Measurements from ENCODE around the gene SH3TC2.

The SH3TC2 gene

DNA sequence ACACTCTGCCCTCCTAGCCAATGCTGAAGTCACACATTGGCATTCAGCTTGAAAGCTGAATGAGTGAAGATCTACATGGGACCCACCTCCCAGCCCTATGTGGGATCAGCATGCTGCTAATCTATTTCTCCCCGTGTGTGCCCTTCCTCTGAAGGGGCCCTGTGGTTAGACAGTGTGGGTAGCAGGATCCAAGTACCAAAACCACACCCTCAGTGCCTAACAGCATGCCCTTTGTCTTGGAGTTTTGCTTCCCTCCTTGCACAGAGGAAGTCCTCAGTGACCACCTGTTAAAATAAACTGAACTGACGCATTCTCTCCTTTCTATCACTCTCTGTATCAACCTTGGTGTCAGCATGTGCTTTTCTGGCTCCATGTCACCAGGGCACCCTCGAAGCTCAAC is 25.0 kb downstream of the SH3TC2 start:
- in situ Hi-C loops (cut with MboI; ENCODE audit: low pct_unique_long_range_greater_than_20kb, low sequenced_read_pairs, unreplicated experiment), result no loop called here

DNA sequence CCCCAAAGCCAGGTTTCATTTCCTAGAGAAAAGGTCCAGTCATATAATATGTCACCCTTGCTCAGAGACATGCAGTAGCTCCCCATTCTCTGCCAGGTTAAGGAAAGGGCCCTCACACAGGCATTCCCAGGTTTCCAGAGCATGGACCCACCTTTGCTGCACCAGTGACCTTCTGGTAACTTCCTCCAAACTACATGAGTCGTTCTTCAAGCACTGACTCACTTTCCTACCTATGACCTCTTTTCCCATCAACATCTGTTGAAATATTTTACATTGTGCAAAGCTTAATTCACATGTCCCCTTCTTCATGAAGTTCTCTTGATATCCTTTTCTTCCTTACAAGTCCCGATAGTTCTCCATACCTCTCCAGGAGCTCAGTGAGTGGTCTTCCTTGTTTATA is 25.9 kb downstream of the SH3TC2 start:
- no peak for DNase-seq (ENCODE audit: low spot score)
- in situ Hi-C loops (cut with MboI; ENCODE audit: low pct_unique_long_range_greater_than_20kb, low sequenced_read_pairs, unreplicated experiment), result no loop called here
- TF ChIP-seq, protein P1, sequence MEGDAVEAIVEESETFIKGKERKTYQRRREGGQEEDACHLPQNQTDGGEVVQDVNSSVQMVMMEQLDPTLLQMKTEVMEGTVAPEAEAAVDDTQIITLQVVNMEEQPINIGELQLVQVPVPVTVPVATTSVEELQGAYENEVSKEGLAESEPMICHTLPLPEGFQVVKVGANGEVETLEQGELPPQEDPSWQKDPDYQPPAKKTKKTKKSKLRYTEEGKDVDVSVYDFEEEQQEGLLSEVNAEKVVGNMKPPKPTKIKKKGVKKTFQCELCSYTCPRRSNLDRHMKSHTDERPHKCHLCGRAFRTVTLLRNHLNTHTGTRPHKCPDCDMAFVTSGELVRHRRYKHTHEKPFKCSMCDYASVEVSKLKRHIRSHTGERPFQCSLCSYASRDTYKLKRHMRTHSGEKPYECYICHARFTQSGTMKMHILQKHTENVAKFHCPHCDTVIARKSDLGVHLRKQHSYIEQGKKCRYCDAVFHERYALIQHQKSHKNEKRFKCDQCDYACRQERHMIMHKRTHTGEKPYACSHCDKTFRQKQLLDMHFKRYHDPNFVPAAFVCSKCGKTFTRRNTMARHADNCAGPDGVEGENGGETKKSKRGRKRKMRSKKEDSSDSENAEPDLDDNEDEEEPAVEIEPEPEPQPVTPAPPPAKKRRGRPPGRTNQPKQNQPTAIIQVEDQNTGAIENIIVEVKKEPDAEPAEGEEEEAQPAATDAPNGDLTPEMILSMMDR (IDR thresholded peaks at IDR 0.05; ENCODE audit: extremely low read depth, insufficient read depth, missing control alignments), result no peak

More for the DNA sequence above, 25.0 kb downstream of the SH3TC2 start:
- TF ChIP-seq, protein P1 (IDR thresholded peaks at IDR 0.05; ENCODE audit: extremely low read depth, insufficient read depth, missing control alignments), result no peak
- DNase-seq (ENCODE audit: low spot score), result no peak

DNA sequence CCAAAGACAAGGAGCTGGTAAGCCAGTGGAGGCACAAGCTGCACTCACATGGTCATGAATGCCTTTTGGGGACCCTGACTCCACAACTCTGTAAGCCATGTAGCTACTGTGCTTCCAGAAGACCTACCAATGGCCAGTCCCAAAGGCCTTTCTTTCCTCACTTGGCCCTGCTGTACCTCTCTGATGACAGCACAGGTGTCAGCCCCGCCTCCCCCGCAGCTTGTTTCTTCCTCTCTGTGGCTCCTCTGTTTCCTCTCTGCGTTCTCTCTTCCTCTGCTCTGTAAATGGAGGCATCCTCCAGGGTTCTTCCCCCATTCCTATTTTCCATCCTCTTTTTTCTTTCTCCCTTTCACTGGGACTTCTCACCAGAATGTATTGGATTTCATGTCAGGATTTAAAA is 26.7 kb downstream of the SH3TC2 start:
- in situ Hi-C loops (cut with MboI; ENCODE audit: low pct_unique_long_range_greater_than_20kb, low sequenced_read_pairs, unreplicated experiment), result no loop called here
- DNase-seq (ENCODE audit: low spot score), result no peak
- TF ChIP-seq, protein P1 (IDR thresholded peaks at IDR 0.05; ENCODE audit: extremely low read depth, insufficient read depth, missing control alignments), result no peak

DNA sequence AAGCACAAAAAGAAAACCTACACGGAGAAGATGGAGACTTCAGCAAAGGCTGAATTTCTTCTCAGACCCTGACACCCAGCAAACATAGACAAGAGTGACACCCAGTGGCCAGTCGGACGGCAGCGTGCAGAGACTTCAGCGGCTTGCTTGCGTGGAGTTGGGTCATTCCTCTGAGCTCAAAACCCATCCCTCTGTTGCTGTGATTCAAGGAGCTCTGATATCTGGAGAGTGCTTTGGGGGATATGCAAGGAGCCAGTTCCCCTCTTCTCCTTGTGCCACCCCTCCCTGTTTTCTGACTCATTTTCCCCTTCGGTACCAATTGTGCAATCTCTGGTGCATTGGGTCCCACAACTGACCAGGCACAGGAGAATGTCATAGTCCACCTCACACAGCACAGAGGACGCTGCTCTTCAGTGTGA is 27.5 kb downstream of the SH3TC2 start:
- TF ChIP-seq, protein P1 (IDR thresholded peaks at IDR 0.05; ENCODE audit: extremely low read depth, insufficient read depth, missing control alignments), result peak; percentile 93
- DNase-seq (ENCODE audit: low spot score), result peak; percentile 50
- in situ Hi-C loops (cut with MboI; ENCODE audit: low pct_unique_long_range_greater_than_20kb, low sequenced_read_pairs, unreplicated experiment), result no loop called here

DNA sequence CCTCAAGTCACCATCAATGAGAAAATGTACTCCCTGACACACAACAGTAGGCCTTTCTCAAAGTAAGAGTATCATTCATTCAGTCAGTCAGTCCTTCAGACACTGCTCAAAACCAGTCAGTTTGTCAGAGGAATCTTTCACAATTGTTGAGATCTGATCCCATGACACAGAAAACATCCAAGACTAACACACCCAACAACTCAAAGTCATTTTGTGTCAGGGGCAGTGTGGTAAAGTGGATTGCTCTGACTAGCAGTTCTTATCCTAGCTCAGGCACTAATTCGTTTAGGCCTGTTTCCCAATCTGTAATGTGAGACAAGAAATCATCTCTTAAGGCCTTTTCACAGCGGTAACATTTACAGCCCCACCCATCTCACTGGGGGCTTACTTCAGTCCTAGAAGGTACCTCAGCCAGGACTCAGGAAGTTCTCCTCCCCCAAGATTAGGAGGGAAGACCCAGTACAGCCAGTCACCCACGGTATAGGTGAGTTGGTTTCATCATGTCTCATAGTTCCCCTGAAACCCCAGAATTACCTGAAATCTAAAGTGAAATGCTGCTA is 31.9 kb downstream of the SH3TC2 start:
- no peak for DNase-seq (ENCODE audit: low spot score)
- in situ Hi-C loops (cut with MboI; ENCODE audit: low pct_unique_long_range_greater_than_20kb, low sequenced_read_pairs, unreplicated experiment), result no loop called here
- TF ChIP-seq, protein P1 (IDR thresholded peaks at IDR 0.05; ENCODE audit: extremely low read depth, insufficient read depth, missing control alignments), result no peak

DNA sequence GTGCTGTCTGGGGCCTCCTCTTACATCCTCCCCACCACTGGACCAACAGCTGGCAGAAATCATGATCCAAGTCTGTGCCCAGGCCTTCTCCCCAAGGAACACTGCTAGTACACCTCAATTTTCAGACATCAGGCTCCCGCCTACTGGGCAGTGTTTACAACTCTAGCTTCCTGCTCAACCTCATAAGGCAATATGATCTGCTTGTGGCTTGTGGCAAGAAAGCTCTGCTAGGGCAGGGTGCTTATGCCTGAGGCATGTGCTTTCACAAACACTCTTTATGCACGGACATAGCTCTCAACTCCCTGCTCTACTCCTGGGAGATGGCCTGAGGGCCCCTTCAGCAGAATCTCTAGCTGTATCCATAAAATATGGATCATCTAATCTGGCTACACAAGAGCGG is 32.5 kb downstream of the SH3TC2 start:
- in situ Hi-C loops (cut with MboI; ENCODE audit: low pct_unique_long_range_greater_than_20kb, low sequenced_read_pairs, unreplicated experiment), result no loop called here
- DNase-seq (ENCODE audit: low spot score), result no peak
- TF ChIP-seq, protein P1 (IDR thresholded peaks at IDR 0.05; ENCODE audit: extremely low read depth, insufficient read depth, missing control alignments), result no peak
